CD4-positive, alpha-beta T cell treated with Interleukin-6 at 100 ng/mL for 8 hours (primary cell): ENCODE data around the gene HECTD3.

Source experiments
- DNase-seq: peaks from one replicate; pipeline ENCODE4 v3.0.0-alpha.2; 2020; ENCODE audit warnings: mixed read lengths, low spot score

HECTD3 gene

DNA sequence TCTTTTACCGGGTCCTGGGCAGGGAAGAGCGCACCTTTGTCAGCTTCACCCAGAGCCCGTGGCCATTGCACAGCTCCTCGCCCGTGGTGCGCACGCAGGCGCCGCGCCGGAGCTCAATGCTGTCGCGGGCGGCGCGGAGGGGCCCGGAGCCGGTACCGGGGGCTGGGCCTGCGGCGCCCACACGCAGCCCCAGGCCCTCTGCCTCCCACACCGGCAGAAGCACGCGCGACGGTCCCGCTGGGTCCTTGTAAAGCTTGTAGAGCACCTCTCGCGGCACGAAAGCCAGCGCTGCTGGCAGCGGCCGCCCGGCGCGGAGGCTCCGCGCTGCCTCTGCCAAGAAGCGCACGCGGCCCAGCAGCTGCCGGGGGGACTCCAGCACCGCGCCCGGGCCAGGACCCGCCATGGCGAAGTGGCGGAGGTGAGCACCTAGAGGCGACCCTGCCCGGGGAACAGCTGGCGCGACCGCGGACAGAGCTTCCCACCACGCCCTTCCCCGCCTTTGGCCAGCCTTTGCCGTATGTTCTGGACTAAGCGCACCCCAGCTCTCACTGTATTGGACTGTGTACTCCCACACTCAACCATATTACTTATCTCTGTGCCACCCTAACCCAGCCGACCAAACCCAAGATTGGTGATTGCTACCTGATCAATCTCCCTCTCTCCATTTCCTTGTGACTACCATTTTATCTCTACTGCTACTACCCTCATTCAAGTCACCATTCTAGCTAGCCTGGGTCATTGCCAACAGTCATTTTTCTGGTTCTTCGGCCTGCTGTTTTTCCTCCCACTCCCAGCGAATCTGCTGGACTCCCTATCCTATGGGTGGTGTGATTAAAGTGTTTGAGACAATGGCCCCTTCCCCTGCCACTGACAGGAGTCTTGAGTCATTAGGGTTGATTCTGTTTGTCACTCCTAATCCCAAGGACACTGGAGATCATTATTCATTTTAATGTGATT is at the start of gene HECTD3:
Gene HECTD3, minus strand, starts transcription at position 470 of the 957 bp plus-strand sequence. Its CDS starts 67 bp downstream, at position 403.
- DNase-seq: peak; percentile 70

DNA sequence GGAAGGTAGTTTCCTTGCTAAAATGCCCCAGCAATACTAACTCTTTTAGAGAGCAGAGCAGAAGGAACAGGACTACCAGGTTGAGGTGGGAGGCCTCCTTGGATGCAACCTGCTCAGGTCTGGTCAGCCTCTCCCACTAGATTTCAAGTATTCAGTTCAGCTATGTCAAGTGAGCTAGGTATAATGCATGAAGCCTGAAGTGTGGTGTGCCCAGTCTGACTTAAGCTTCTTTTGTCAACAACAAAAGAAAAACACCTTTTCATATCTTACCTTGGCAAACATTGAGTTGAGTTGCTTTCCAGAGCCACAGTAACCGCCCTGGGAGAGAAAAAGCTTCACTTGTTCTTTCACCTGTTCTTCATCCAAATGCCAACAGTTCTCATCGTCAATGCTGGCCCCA is 48.7 kb upstream of the HECTD3 start:
- no peak for DNase-seq

DNA sequence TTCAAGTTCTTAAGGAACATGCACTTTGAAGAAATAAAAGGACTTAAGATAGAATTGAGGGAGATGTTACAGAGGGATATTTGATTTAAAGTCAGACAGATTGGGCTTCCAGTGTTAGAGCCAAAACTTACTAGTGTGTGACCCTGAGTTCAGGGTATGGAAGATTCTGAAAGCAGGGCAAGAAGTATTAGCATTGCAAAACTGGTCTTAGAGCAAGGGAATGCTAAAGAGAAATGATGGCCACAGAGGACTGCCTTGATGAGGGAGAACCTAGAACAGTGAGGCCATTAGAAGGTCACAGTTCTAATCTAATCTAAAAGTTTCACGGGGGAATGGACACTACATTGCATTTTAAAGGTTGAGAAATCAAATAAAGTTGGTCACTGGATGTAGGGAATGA is 46.4 kb upstream of the HECTD3 start:
- DNase-seq: no peak

DNA sequence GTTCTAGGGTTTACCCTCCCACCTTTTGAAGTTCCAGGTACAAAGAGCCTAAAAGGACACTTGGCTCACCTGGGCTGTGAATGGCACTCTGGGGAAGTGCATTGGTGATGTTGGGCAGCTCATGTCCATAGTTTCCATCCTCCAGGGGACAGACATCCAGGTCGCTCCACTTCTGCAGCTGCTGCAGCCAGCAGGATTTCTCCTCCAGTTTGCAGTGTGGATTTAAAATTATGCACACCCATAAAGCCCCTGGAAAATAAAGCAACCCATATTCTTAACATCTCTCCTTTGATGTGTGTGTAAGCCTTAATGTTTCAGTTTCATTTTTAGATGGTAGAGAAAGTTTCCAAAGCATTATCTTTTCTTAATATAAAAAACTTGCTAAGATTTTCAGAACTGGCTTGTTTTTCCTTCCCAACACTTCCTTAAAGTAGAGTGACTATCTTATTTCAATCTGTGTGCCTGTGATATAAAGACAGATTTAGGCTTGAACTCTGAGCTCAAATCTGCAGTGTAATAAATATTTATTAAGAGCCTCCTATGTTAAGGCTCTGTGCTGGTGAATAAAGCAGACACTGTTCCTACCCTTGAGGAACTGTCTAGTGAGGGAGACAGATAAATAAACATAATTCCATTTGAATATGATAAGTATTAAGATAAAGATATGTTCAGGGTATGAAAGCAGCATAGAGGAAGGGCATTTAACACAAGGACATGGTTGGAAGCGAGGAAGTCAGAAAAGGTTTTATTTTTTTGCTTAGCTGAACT is 40.1 kb upstream of the HECTD3 start:
- peak; percentile 6 for DNase-seq

DNA sequence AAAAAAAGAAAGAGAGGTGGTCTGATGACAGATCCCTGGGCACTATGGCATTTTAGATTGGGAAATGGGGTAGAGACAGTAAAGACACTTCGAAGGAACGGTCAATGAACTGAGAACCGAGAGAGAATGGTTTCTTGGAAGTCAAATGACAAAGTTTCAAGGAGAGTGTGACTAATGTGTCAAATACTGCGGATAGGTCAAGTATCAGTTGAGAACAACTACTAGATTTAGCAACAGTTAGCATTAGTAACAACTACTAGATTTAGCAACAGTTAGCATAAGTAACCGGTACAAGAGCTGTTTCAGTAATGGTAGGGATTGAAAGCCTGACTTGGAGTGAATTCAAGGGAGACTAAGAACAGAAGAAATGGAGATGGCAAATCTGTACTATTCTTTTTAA is 35.9 kb upstream of the HECTD3 start:
- DNase-seq: no peak

DNA sequence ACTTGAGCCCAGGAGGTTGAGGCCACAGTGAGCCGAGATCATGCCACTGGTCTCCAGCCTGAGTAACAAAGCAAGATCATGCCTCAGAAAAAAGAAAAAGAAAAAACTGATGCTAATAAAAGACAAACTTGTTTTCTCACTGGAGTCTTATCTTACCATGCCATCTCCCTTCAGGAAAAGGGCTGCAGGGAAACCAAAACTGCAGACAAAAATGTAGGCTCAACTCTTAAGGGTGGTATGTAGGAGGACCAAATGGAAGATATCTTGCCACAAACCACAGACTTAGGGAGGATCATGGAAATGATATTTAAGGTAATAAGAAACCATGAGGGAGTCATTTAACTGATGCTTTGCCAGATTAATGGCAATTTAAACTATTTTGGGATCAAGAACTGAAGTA is 33.8 kb upstream of the HECTD3 start:
- no peak for DNase-seq

DNA sequence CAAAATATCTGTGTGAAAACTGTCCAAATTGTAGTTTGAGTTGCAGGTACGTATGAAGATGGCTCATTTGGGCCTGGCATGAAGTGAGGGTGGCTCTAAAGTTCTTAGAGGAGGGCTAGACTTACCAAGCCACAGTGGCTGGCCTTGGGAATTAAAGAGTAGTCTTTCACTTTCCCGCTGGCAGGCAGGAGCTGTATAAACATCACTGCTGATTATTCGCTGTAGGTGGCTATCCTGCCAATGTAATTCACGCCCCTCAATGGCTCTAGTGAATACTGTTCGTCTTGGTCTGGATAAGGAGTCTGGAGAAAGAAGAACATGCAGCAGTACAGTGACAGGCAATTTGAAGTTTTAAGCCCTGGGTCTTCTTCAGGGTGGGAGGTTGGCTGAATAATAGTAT is 32.0 kb upstream of the HECTD3 start:
- no peak for DNase-seq

DNA sequence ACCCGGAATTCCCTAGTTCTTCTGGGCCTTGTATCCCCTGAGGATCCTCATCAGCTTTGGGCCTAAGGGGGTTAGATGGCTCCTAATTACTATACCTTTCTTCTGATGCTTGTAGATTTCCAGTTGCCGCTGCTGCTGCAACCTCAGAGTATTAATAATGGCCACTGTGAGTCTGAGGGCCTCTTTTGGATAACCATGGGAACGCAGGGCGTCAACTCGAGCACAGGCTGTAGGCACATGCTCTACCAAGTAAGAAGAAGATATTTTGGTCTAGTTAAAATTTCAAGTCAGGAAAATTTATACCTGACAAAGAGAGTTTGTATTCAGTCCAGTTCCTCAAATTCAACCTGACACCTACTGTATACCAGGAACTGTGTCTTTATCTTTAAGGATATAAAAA is 29.2 kb upstream of the HECTD3 start:
- no peak for DNase-seq

DNA sequence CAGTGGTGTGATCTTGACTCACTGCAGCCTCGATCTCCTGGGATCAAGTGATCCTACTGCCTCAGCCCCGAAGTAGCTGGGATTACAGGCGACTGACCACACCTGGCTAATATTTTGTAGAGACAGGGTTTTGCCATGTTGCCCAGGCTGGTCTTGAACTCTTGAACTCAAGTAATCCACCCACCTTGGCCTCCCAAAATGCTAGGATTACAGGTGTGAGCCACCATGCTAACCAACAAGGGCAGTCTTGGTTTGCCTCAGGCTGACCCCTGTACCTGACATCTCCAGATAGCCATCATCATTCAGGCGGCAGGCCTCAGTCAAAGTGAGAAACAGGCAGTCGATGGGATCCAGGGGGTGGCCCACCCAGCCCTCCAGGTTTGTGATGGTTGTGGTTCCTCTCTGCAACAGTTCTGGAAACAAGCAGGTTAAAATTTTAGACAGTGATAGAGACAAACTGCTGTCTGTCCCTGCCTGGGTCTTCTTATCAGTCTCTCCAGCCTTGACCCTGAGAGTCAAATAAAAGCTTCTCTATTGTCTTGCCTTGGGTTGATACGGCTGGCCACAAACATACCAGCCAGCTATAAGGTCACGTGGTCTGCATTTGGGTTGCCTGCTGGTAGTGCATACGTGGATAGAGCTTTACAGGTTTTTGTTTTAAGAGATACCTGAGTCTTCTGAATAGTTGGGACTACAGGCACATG is 27.7 kb upstream of the HECTD3 start:
- DNase-seq: no peak

DNA sequence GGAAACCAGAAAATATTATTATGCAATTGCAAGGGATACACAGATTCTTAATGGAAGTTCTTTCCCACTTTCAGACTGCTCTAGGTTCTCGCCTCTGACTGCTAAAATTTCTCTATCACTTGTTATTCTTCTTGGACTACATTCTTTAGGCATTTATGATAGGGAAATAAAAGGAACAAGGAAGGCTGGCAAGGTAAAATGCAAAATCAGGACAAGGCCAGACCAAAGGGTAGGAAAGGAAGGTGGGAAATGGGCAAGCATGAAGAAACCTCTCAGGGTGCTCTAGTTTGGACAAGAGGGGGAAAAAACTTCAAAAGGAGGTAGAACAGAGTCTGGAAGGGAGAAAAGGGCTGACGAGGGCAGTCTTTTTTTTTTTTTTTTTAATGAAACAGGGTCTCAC is 27.1 kb upstream of the HECTD3 start:
- no peak for DNase-seq

DNA sequence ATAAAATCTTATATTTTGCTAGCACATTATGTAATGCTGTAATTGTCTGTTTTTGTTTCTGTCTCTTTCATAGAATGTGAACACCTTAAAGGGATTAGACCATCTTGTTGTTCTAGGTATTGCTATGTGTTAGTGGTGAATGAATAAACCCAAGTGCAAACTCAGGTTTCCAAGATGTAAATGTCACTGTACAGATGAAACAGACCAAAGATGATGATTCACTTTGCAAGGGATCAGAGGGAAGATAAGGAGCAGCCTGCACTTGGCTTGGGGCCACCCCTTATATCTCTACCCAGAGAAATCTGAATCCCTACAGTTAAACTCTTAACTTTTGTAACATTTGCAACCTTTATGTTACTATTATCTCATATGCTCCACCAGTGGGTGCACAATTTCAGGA is 26.3 kb upstream of the HECTD3 start:
- no peak for DNase-seq

DNA sequence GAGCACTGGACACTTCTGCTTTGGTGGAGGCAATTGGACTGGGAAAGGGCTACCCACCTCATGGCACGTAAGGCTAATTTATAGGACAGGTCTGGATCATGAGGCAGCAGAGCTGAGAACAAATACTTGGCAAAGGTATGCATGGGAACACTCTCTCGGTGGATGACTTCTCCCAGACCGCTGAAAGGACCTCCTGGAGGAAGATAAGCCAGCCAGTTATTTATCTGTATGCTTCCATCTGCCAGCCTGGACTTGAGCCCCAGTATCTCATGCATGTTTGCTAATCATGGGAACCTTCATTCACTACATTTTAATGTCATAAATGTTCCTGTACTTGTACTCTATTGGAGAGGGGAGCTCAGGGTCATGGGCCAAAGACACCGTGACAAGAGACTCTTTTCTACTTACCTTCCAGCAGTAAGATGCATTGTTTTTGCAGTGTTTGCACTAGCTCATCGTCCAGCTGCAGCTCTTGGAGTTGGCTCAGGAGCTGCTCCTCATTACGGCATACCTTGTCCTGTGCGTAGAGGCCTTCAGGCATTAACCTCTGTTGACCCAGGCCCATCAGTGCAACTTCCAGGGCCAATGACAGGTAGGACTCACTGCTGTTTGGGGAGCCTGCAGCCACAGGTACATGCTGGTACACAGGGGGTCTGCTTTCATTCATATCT is 24.6 kb upstream of the HECTD3 start:
- DNase-seq: no peak

DNA sequence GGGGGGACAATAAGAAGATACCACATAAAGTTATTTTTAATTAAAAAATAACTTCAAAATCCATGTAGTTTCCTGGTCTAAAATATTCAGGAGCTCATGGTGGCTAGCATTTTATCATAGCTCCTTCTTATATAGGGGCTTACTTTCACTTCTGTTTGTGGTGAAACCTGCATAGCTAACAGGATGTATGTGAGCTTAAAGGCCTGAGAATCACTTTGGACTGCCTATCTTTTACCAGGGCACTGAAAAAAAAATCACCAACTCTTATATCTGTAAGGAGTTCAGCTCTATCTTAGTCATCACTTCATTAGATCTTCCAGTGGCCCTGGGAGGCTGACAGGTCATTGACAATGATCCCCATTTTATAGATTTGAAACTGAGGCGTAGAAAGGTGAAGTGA is 22.2 kb upstream of the HECTD3 start:
- DNase-seq: no peak

DNA sequence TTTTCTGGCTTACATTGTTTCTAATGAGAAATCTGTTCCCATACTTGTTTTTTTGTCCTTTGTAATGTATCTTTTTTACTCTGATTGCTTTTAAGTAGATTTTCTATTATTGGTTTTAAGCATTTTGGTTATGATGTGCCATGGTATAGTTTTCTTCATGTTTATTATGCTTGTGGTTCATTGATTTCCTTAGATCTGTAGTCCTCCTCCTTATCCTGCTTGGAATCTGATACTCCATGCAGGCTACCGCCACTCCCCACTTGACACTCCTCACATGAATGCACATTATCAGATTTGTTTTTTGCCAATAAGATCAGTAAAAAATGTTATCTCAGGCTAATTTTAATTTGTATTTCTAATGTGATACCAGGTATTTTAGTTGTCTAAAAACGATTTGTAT is 21.7 kb upstream of the HECTD3 start:
- DNase-seq: no peak

DNA sequence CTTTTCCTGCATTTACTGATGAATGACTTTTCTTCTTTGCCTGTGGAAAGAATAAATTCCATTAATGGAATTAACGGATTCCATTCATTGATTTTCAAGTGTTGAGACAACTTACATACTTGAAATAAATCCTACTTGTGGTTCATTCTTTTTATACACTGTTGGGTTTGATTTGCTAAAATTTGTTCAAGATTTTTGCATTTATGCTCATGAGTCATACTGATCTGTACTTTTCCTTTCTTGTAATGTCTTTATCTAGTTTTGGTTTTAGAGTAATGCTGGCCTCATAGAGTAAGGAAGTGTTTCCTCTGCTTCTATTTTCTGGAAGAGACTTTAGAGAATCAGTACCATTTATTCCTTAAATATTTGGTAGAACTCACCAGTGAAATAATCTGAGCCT is 15.3 kb upstream of the HECTD3 start:
- DNase-seq: no peak

DNA sequence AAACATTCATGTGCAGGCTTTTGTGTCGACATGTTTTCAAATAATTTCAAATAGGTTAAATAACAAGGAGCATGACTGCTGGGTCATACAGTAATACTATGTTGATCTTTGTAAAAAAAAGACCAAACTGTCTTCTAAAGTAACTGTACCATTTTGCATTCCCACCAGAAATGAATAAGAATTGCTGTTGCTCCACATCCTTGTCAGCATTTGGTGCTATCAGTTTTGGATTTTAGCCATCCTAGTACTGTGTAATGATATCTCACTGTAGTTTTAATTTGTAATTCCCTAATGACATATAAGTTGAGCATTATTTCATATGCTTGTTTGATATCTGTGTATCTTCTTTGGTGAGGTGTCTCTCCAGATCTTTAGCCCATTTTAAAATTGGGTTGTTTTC is 12.5 kb upstream of the HECTD3 start:
- no peak for DNase-seq

DNA sequence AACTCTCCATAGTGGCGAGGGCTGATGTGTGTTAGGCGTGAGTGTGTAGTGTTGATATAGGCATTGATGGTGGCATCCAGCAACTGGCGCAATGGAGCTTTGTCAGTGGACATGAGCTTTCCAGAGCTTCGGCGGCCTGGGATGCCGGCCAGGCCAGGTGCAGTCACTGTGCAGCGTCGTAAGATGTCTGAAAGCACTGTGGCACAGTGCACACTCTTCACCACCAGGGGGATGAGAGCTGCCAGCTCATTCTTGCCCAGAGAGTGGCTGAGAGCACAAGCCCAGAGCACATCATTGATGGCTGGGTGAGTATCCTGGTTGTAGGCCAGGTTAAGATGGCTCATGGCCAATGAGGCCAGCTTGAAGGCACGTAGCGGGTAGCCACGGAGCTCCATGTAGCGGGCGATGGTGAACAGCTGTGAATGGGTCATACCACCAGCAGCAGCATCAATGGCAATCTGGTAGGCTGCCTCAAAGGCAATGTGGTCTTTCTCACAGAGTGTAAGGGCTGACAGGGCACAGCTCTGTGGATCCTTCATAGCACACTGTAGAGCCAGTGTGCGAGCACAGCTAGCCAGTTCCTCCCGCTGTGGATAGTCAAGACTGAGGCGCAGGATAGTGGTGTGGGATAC is 7.6 kb upstream of the HECTD3 start:
- peak; percentile 61 for DNase-seq

DNA sequence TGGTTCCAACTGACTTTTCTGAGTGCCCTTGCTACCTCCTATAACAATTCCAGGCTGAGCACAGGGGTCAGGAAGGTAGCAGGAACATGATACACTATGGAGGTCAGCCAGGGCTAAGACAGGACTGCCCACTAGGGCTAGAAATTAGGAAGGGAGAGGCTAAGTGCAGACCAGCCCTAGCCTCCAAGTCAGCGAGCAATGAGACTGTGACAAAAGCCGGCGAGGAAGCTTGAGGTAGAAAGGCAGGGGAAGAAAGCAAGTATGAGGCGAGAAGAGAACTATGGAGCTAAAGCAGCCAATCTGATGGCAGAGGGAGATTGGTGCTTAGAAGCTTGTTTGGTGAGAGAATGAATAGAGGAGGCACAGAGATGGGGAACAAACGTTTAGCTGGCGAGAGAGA is 5.6 kb upstream of the HECTD3 start:
- no peak for DNase-seq

DNA sequence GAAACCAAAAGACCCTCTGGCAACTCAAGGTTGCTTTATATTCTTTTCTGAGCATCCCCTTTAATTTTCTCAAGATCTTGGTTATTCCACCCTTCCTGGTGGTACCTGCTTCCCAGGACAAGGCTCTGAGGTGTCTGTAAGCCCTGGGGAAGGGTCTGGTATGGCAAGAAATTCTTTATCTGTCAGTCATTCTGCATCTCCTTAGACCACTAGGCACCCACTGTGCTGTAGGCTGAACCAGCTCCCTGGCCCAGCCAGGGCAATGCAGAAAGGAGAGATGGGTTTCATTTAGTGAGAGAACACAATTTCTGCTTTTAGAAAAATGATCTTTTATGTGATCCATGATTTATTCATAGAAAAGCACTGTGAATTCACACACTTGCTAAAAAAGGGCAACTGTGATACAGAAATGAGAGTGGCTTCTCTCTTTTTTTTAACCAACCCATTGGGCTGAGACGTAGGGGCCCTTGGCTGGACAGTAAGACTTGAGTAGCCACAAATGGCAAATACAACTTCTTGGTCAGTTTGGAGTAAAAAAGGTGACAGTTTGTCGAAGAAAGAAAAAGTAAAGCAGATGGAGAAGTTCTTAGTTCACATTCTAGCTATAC is 5.1 kb upstream of the HECTD3 start:
- no peak for DNase-seq

DNA sequence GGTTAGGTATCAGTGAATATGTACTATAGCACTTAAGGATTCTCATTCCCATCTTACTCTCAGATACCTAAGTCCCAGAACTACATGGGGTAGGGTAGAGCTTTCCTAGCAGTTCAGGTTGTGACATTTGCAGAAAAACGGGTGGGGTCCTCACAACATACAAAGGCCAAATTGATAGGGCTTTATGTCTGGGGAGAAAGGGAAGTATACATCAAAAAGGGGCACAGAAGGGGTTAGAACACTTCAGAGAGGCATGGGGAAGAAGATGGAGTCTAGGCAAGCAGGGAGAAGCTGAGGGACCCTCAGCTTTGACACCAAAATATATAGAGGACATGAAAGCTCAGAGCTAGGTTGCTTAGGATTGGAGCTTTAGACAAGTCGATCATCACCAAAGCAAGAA is 4.6 kb upstream of the HECTD3 start:
- DNase-seq: no peak
